HFFc6 (cell line): ENCODE data around the gene CYB561D1. TPM values are rescaled to one million over a fixed set of nuclear protein-coding genes. Genes with fewer than 3 reads are reported as not detected.
A peak's percentile ranks its signal among the peaks of the same experiment; 100 is the strongest.

Source experiments
- DNase-seq: peaks from one replicate; pipeline ENCODE4 v3.0.0-alpha.2; 2018
- H3K27ac Mint-ChIP-seq: 2 replicates; pipeline ENCODE4 v1.8.0; 2020; ENCODE audit warnings: mild to moderate bottlenecking, mixed read lengths
- H3K27me3 Mint-ChIP-seq: 2 replicates; pipeline ENCODE4 v1.8.0; 2021; ENCODE audit warnings: mild to moderate bottlenecking, moderate library complexity, mixed read lengths; ENCODE audit not compliant: insufficient read depth
- H3K36me3 Mint-ChIP-seq: 2 replicates; pipeline ENCODE4 v1.8.0; 2021; ENCODE audit warnings: low read depth, mixed read lengths
- H3K4me1 Mint-ChIP-seq: 2 replicates; pipeline ENCODE4 v1.8.0; 2020; ENCODE audit warnings: low read depth, mixed read lengths
- H3K4me3 Mint-ChIP-seq: 2 replicates; pipeline ENCODE4 v1.8.0; 2020; ENCODE audit warnings: mild to moderate bottlenecking, moderate library complexity, mixed read lengths
- H3K9me3 Mint-ChIP-seq: 2 replicates; pipeline ENCODE4 v1.8.0; 2020; ENCODE audit warnings: mild to moderate bottlenecking, mixed read lengths
- CTCF ChIP-seq: fragments of 200-600 bp; sonication (generic); IDR thresholded peaks from 2 replicates; pipeline ENCODE4 v1.5.0; 2021; ENCODE audit warnings: antibody characterized with exemption, mild to moderate bottlenecking
- total RNA-seq, 6 experiments: library from RNA; stranded (reverse); fragmentation: NEBNext Ultra II Directional; extraction: Animal tissue kit (Norgen Biotek cat#: 25700); gene quantifications; 2 replicates in 1 of 6; 3 replicates in 5 of 6; pipeline ENCODE4 v1.2.3, GENCODE V29; 2021

The CYB561D1 gene
- total RNA-seq, 6 experiments from 2014 or later, result 7.2 to 10.3 (median 8.1) TPM

DNA sequence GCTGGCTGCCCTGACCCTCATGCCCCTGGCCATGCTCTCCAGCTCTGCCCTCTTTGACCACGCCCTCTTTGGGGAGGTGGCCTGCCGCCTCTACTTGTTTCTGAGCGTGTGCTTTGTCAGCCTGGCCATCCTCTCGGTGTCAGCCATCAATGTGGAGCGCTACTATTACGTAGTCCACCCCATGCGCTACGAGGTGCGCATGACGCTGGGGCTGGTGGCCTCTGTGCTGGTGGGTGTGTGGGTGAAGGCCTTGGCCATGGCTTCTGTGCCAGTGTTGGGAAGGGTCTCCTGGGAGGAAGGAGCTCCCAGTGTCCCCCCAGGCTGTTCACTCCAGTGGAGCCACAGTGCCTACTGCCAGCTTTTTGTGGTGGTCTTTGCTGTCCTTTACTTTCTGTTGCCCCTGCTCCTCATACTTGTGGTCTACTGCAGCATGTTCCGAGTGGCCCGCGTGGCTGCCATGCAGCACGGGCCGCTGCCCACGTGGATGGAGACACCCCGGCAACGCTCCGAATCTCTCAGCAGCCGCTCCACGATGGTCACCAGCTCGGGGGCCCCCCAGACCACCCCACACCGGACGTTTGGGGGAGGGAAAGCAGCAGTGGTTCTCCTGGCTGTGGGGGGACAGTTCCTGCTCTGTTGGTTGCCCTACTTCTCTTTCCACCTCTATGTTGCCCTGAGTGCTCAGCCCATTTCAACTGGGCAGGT is 49.5 kb downstream of the CYB561D1 start:
- no peak for DNase-seq

DNA sequence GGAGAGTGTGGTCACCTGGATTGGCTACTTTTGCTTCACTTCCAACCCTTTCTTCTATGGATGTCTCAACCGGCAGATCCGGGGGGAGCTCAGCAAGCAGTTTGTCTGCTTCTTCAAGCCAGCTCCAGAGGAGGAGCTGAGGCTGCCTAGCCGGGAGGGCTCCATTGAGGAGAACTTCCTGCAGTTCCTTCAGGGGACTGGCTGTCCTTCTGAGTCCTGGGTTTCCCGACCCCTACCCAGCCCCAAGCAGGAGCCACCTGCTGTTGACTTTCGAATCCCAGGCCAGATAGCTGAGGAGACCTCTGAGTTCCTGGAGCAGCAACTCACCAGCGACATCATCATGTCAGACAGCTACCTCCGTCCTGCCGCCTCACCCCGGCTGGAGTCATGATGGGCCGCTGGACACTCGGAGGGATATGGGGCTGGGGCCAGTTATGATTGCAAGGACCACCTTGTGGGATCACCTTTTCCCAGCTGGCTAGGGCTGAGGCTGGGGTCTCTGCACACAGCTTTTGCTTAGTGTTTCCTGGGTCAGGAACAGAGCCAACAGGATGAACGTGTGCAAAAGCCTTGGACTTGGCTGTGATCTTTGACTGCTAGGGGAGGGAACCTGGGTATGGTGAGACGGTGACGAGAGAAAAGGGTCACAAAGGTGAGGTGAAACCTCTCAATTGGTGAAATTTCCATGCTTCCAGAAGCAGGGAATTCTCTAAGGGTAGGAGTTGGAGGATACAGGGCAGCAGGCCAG is 50.3 kb downstream of the CYB561D1 start:
- no peaks in the 10 kb centered on the region for H3K9me3 Mint-ChIP-seq

More for the DNA sequence above, 49.5 kb downstream of the CYB561D1 start:
- Mint-ChIP-seq H3K27ac (no peak overlapping the region), H3K36me3 (no peaks in the 10 kb centered on the region), H3K4me1 (peaks cover 25% of the 10 kb centered on the region), H3K4me3 (no peak overlapping the region), H3K27me3 (peaks cover 13% of the 10 kb centered on the region; the same call in 1 of the 2 replicates), H3K9me3 (no peaks in the 10 kb centered on the region)
- no peak for TF ChIP-seq CTCF

DNA sequence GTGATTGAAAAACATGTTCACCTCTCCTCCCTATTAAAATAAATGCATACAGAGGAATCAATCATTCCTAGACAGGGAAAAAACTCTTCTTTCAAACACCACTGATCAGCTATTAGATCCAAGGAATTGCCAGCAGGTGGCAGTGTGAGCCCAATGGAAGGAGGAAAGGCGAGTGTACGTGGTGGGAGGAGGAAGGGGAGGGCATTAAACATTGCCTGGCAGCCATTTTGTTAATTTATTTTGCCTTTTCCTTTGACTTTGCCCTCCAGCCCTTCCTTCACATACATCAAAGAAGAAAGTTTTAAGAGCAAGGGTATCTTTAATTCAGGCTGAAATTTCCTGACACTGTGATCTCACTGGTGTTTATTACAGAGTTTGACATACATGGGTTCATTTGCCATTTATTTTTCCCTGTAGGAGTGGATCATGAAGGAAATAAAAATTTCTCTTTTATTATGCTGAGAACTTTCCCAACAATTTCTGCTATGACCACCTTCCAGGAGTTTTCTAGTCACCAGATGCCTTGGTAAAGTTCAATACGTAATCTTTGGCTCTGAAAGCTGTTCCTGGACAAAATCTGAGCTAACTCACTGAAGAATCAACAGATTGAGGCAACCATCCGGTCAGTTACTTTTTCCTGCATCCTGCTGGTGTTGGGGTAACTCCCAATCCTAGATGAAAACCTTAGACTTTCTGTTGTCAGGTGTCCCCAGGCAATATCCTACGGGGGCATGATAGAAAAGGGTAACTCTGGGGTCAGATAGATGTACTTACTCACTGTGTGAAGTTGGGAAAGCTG is 52.6 kb downstream of the CYB561D1 start:
- DNase-seq, result peak; percentile 81
- no peaks in the 10 kb centered on the region for H3K9me3 Mint-ChIP-seq
- H3K27ac Mint-ChIP-seq, result peak overlapping the region; percentile 98
- peaks cover 44% of the 10 kb centered on the region for H3K4me1 Mint-ChIP-seq
- no peaks in the 10 kb centered on the region for H3K27me3 Mint-ChIP-seq
- H3K4me3 Mint-ChIP-seq, result peak overlapping the region; percentile 96
- H3K36me3 Mint-ChIP-seq, result no peaks in the 10 kb centered on the region
- TF ChIP-seq CTCF, result peak; percentile 94

More for the DNA sequence above, 50.3 kb downstream of the CYB561D1 start:
- H3K4me3 Mint-ChIP-seq, result no peak overlapping the region
- H3K36me3 Mint-ChIP-seq, result no peaks in the 10 kb centered on the region
- no peak for TF ChIP-seq CTCF
- peaks cover 8% of the 10 kb centered on the region; the same call in 1 of the 2 replicates for H3K27me3 Mint-ChIP-seq
- no peak for DNase-seq
- no peak overlapping the region for H3K27ac Mint-ChIP-seq
- H3K4me1 Mint-ChIP-seq, result peaks cover 25% of the 10 kb centered on the region

- Mint-ChIP-seq H3K4me1 (peaks cover 39% of the 10 kb centered on the region), H3K4me3 (peak overlapping the region; percentile 96), H3K9me3 (no peaks in the 10 kb centered on the region), H3K36me3 (no peaks in the 10 kb centered on the region), H3K27me3 (no peaks in the 10 kb centered on the region), H3K27ac (peak overlapping the region; percentile 98)
- no peak for DNase-seq
- TF ChIP-seq CTCF, result no peak
Observed at GRCh38 chr1:109547463-109548320, 53.8 kb downstream of the CYB561D1 start.
